GM18519 (cell line): ENCODE data around the gene SLC1A1.
"Not testable (repeated sequence)": the region's sequence is repeated elsewhere in the genome, so short reads cannot be mapped to it uniquely, and the experiment has no call there.

Source experiments
- ATAC-seq: cut with Tn5 transposase; IDR thresholded peaks from one replicate; pipeline ENCODE4 v1.9.1; 2021; ENCODE audit warnings: mild to moderate bottlenecking, moderate library complexity; ENCODE audit not compliant: unreplicated experiment, low FRiP score

The SLC1A1 gene

DNA sequence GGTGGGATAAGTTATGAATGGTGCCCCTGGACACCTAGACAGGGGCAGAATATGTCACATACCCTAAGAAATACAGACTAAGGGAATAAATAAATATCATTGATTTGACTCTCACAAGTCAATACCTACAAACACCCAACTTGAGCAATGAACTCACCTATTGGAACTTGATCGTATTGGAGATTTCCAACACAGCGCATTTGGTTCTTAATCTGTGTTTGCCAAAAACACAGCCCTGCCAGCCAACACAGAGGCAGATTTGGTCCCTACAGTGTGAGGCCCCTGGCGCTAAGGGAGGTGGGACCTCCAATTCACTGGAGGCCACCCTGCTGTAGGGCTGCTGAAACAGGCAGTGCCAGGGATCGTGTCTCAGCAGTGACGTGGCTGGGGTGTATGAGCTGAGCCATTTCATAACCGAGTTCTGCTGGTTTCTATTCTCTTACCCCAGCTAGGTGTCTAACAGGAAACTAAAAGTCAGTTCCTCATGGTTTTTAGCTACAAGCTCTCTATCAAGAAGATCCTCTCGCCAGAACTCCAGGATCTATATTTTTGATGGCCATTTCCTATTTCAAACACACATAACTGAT is 84.5 kb downstream of the SLC1A1 start:
- ATAC-seq = no peak

GRCh38 chr9:4575997-4576396 is 85.7 kb downstream of the SLC1A1 start:
- ATAC-seq = no peak

DNA sequence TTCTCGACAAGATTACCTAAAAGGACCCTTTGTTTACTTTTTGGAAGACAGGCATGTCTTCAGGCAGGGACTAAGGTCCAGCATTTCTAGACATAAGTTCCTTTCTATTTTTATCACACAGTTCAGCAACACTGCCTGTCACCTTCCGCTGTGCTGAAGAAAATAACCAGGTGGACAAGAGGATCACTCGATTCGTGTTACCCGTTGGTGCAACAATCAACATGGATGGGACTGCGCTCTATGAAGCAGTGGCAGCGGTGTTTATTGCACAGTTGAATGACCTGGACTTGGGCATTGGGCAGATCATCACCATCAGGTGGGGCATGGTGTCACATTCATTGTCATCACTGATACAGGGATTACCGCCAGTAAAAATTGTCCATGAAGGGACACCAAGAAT is 86.2 kb downstream of the SLC1A1 start:
- ATAC-seq = no peak

- ATAC-seq = no peak
Measured at GRCh38 chr9:4579001-4579400, 88.7 kb downstream of the SLC1A1 start.

DNA sequence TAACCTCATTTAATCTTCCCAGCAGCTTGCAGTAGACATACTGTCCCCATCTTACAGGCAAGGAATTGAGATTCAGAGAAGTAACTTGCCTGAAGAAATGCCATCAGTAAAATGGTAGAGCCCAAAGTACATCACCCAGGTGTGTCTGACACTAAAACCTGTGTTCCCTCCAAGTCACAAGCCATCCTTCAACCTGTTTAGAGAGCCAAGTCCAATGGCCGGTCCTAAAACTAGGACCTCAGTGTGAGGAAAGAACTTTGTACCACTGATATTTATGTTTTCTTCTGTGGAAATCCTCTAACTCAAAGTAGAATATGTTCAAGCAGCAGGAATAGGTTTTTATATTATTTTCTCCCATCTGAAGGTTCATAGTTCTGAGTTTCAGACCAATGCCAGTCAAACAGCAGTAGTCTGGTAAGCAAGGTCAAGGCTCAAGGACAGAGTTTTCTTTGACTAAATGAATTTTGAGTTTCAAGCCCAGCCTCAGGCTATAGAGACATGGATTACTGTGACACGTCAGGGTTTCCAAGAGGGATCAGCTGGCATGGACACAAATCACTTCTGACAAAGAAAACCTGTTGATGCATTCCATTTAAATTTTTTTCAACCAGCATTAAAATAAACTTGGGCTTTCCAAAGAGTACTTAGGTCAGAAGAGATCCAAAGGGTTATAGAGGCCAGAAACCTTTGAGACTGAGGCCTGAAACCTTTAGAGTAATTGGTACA is 90.9 kb downstream of the SLC1A1 start:
- no peak for ATAC-seq

DNA sequence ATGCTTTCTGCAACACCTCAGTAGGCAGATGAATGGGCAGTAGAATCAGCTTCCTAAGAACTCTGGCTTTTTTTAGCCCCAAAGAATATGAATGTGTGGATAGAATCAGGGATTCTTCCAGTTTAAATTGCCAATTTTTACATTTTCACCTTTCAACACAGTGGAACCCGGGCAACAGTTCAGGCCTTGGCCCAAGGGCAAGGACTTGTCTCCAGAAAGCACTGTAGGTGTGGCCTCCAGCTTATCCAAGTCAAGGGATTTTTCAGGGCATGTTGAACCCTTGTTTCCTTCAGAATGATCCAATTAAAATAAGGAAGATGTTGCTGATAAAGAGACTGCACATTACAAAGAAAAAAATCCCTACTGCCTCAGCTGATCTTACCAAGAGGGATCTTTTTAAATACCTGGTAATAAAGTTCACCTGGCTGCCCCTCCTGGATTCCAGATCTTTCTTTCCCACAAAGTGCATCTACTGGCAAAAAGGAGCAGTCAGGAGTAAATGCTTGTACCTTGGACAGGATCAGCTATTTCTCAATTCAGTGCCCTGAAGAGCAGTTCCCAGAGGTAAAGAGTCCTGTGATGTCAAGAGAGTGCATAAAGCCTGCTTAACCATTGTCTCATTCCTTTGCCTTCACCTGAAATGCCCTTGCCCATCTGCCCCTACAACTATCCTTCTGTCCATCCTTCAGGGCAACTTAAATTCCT is 91.7 kb downstream of the SLC1A1 start:
- ATAC-seq = no peak

- no peak for ATAC-seq
Measured at GRCh38 chr9:4583001-4583400, 92.7 kb downstream of the SLC1A1 start.

GRCh38 chr9:4584636-4585035 is 94.4 kb downstream of the SLC1A1 start:
- ATAC-seq = no peak

DNA sequence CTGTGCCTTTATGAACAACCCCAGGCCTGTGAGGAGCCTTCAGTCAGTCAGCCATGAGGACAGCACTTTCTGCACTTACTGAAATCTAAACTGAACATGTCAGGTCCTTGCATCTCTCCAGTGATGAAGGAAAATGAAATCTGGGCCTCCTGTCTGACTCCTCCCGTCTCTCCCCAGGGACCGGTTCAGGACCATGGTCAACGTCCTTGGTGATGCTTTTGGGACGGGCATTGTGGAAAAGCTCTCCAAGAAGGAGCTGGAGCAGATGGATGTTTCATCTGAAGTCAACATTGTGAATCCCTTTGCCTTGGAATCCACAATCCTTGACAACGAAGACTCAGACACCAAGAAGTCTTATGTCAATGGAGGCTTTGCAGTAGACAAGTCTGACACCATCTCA is 94.9 kb downstream of the SLC1A1 start:
- no peak for ATAC-seq

DNA sequence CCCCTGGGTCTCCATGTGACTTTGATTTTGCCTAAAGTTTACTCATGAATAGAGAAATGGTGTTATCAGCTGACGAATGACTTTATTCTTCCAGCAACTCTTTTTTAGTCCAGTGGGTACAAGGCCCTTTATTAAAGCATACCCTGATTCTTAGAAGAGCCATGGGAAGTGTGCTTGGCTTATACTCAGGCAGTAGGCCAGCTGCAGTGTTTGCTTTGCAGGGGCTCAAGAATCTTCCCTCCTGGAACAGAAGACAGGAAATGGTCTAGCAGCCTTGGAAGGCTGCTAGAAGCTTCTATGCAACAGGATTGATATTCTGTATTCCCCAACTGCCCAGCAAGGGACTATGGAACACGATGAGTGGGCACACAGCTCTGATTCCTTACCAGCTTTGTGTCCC is 98.5 kb downstream of the SLC1A1 start:
- ATAC-seq = no peak

GRCh38 chr9:4590430-4591122 is 100.3 kb downstream of the SLC1A1 start:
- no peak for ATAC-seq

GRCh38 chr9:4591123-4591500 is 100.8 kb downstream of the SLC1A1 start:
- ATAC-seq = no peak

DNA sequence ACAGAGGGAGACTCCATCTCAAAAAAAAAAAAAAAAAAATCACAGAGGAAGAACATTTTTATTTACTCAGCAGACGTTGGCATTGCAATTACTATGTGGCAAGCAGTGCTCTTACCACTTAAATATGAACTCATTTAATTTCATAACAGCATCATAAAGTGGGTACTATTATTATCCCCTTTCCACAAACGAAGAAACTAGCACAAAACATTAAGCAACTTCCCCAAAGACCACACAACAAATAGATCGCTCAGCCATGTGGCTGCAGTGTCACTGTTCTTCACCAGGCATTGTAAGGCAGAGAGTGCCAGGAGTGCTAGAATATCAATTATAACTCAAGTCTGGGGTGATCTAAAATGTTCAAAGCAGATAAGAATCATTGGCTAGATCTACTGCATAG is 102.0 kb downstream of the SLC1A1 start:
- ATAC-seq = no peak

DNA sequence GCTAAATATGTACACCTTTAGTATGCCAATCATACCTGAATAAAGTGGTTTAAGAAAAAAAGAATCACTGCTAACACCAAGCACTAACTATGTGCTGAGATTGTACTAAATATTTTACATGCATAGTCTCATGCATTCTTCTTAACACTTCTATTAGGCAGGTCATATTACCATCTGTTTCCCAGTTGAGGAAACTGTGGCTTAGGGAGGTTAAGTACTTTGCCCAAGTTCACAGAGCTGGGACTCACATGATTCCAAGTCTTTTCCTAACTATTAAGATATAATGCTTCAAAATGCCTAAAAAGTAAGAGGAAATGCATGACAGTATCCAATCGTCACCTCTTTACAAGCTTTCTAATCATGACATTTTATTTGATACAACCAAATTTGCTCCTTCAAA is 102.6 kb downstream of the SLC1A1 start:
- ATAC-seq = no peak

DNA sequence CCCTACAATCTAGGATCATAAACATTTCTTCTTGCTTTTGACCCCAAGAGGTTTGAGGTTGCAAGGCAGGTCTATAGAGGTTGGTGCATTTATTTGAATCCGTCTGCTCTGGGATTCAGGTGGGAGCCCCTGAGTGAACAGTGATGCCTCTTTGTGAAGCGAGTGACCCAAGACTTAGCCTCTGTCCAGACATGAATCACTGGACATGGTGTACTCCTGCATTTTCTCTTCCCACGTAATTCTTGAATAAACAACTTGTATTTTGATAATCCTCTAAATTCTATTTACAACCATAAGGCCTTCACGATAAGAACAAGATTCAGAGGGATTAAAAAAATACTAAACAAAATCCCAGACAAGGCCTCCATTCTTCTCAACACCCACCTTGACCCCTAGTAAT is 104.3 kb downstream of the SLC1A1 start:
- no peak for ATAC-seq

GRCh38 chr9:4594994-4595393 is 104.7 kb downstream of the SLC1A1 start:
- no peak for ATAC-seq

DNA sequence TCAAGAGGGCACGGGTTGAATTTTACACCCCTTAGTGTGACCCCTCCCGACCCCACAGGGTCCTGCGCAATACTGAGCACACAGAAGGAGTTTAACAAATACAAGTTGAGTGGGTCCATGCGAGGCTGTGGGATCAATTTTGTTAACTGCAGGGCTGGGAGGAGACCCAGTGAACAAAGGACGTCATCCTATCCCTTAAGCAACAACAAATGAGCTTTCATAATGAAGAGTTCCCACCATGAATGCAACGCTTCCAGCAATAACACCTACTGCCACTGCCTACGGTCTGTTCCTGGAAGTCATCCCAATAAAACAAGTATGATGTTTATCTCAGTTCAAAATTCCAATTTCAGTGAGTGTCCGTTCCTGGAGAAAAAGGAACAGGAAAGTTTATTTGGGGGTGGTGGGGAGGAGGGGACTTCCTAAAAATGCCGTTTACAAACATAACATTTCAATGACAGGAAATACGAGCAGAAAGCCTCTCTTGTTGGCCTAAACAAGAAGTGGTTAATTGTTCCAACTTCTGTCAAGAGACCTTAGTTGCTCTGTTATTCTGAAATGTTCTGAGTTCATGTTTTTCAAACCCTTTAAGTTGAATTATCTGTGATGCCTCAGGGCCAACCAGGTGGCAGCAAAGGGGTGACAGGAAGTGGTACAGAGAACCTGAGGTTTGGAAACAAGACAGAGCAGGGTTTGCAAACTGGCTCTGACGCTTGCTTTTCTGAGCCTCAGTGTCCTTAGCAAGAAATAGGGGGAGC is 106.1 kb downstream of the SLC1A1 start:
- ATAC-seq = no peak

DNA sequence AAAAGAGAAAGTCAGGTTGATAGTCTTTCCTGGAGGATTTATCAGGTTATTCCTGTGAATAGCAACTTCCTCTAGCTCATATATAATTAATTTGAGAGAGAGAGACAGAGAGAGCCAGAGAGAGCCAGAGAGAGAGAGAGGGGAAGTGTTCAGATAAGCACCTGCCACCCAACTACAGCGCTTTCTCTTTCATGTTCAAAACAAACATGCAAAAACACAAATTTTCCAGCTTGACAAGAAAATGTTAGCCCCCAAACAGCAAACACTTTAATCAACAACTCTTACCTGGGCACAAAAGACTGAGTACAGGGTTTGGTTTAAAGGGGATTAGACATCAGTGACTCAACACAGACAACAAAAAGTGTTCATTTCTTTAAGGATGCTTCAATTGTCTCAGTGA is 110.1 kb downstream of the SLC1A1 start:
- ATAC-seq = no peak

DNA sequence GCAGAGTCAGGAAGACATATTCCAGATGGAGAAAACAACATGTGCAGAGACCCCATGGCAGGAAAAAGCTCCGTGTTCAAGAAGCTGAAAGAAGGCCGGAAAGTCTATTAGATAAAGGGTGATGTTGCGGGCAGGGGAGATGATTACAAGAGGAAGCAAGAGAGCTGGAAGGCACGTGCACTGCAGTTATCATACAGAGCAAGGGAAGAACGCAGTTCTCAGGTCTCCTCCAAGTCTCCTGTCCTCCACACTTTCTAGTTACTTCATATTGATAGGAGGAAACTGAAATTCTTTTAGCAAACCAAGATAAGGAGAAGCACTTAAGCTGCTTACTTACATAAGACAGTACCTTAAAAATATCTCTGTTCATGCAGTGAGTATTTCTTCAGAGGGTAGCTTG is 113.6 kb downstream of the SLC1A1 start:
- no peak for ATAC-seq

- peak; percentile 76 for ATAC-seq
Measured at GRCh38 chr9:4604678-4605095, 114.4 kb downstream of the SLC1A1 start.

- not testable (repeated sequence) for ATAC-seq
Measured at GRCh38 chr9:4606033-4606432, 115.8 kb downstream of the SLC1A1 start.
